ENCODE results near the gene APEH. TPM values are rescaled to one million over a fixed set of nuclear protein-coding genes. Genes with fewer than 3 reads are reported as not detected.

APEH gene
- total RNA-seq, 1 donor from 2014 or later = 150 TPM

GRCh38 chr3:49667701-49668413 lies 6.3 kb upstream of the APEH start:
- H3K36me3 Mint-ChIP-seq (ENCODE audit: low read depth) = no peaks in the 10 kb centered on the region
- H3K27me3 Mint-ChIP-seq (ENCODE audit: low read depth) = no peaks in the 10 kb centered on the region
- DNase-seq (ENCODE audit: low read depth, low spot score) = no peak
- TF ChIP-seq CTCF (conservative IDR thresholded peaks at IDR 0.05) = no peak
- H3K9me3 Mint-ChIP-seq = no peaks in the 10 kb centered on the region
- H3K4me3 Mint-ChIP-seq = peak overlapping the region; percentile 15
- peak overlapping the region; percentile 27 for H3K27ac Mint-ChIP-seq (ENCODE audit: unreplicated experiment)
- peaks cover 25% of the 10 kb centered on the region for H3K4me1 Mint-ChIP-seq

GRCh38 chr3:49668414-49668797 lies 5.7 kb upstream of the APEH start:
- TF ChIP-seq CTCF (conservative IDR thresholded peaks at IDR 0.05) = no peak
- H3K9me3 Mint-ChIP-seq = no peaks in the 10 kb centered on the region
- no peaks in the 10 kb centered on the region for H3K27me3 Mint-ChIP-seq (ENCODE audit: low read depth)
- peak overlapping the region; percentile 37 for H3K27ac Mint-ChIP-seq (ENCODE audit: unreplicated experiment)
- no peak for DNase-seq (ENCODE audit: low read depth, low spot score)
- no peaks in the 10 kb centered on the region for H3K36me3 Mint-ChIP-seq (ENCODE audit: low read depth)
- H3K4me1 Mint-ChIP-seq = peaks cover 29% of the 10 kb centered on the region
- peak overlapping the region; percentile 3 for H3K4me3 Mint-ChIP-seq

GRCh38 chr3:49668861-49669260 lies 5.3 kb upstream of the APEH start:
- Mint-ChIP-seq H3K36me3 (ENCODE audit: low read depth) (no peaks in the 10 kb centered on the region), H3K4me1 (peaks cover 34% of the 10 kb centered on the region), H3K27me3 (ENCODE audit: low read depth) (peaks cover 2% of the 10 kb centered on the region), H3K9me3 (no peaks in the 10 kb centered on the region), H3K27ac (ENCODE audit: unreplicated experiment) (no peak overlapping the region), H3K4me3 (no peak overlapping the region)
- no peak for TF ChIP-seq CTCF (conservative IDR thresholded peaks at IDR 0.05)
- no peak for DNase-seq (ENCODE audit: low read depth, low spot score)

GRCh38 chr3:49669352-49669751 lies 4.8 kb upstream of the APEH start:
- H3K27me3 Mint-ChIP-seq (ENCODE audit: low read depth) = peaks cover 2% of the 10 kb centered on the region
- no peak for DNase-seq (ENCODE audit: low read depth, low spot score)
- H3K4me1 Mint-ChIP-seq = peaks cover 35% of the 10 kb centered on the region
- no peaks in the 10 kb centered on the region for H3K9me3 Mint-ChIP-seq
- H3K4me3 Mint-ChIP-seq = no peak overlapping the region
- H3K27ac Mint-ChIP-seq (ENCODE audit: unreplicated experiment) = no peak overlapping the region
- no peaks in the 10 kb centered on the region for H3K36me3 Mint-ChIP-seq (ENCODE audit: low read depth)
- TF ChIP-seq CTCF (conservative IDR thresholded peaks at IDR 0.05) = no peak

GRCh38 chr3:49670940-49671290 lies 3.2 kb upstream of the APEH start:
- peaks cover 2% of the 10 kb centered on the region for H3K27me3 Mint-ChIP-seq (ENCODE audit: low read depth)
- H3K4me3 Mint-ChIP-seq = no peak overlapping the region
- no peaks in the 10 kb centered on the region for H3K9me3 Mint-ChIP-seq
- no peak overlapping the region for H3K27ac Mint-ChIP-seq (ENCODE audit: unreplicated experiment)
- H3K4me1 Mint-ChIP-seq = peaks cover 40% of the 10 kb centered on the region
- DNase-seq (ENCODE audit: low read depth, low spot score) = no peak
- no peaks in the 10 kb centered on the region for H3K36me3 Mint-ChIP-seq (ENCODE audit: low read depth)
- TF ChIP-seq CTCF (conservative IDR thresholded peaks at IDR 0.05) = no peak

Data from neural crest cell (in vitro differentiated cells).